GM21528 (cell line): ENCODE data around the gene MINDY3.
"Not testable (repeated sequence)": the region's sequence is repeated elsewhere in the genome, so short reads cannot be mapped to it uniquely, and the experiment has no call there.

Experiments used
- ATAC-seq: cut with Tn5 transposase; IDR thresholded peaks from one replicate; pipeline ENCODE4 v1.9.1; 2021; ENCODE audit warnings: mild to moderate bottlenecking, moderate library complexity; ENCODE audit not compliant: unreplicated experiment, low FRiP score

MINDY3 gene

DNA sequence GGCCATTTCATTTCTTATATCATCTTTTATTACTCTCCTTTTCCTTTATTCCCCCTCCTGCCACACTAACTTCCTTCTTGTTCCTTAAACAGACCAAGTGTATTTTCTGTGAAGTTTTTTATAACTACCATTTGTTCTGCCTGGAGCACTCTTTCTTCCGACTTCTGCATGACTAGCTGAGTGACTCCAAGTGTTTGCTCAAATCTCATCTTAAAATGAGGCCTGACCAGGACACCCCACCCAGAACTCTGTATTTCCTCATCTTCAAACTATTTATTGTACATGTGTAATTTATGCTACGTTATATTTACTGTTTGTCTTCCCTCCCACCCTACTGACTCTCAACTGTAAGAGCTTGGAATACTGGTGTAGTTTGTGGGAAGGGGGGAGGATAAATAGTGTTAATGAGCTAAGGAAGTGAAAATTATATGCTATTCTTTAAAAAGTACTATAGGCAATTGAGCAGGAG lies 3.2 kb downstream of the MINDY3 start:
- no peak for ATAC-seq

DNA sequence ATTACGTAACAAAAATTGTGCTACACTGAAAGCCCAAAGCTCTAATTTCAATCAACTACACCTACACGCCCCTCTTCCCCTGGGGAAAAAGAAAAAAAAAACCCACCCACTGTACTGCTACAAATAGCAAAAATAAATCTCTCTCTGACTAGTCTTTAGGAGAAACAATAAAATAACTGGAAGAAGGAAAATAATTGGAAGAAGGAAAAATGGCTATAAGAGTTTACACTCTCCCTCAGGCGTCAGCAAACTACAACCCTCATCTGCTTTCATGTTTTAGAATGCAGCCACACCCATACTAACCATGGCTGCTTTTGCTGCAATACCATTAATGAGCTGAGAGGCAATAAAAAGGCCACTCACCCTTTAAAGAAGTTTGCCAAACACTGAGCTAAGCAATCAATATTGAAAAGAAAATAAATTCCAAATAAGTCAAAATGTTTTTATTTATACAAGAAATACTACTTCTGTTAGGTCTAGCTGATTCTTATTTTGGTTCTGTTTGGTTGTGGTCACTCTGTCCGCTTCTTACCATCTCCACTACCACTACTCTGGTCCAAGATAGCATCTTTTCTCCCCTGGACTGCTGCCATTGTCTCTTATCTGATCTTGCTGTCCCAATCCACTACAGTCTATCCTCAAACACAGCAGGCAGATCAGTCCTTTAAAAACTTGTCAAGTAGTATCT lies 3.8 kb downstream of the MINDY3 start:
- no peak for ATAC-seq

DNA sequence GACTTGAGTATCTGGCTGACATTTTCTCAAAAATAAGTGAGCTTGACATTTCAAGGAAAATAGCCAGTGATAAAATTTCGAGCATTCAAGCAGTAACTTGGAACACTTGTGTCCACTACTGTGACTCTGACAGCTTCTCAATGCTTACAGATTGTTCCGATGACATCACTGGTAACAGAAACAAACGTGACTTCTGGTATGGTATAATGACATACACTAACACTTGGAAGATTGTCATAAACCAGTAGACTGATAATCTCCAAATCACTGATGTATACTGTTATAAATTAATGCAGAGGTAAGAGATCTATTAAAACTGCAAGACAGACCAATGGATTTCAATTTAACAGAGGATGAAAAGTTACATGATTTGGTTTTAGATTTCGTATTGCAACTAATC lies 6.5 kb downstream of the MINDY3 start:
- no peak for ATAC-seq

DNA sequence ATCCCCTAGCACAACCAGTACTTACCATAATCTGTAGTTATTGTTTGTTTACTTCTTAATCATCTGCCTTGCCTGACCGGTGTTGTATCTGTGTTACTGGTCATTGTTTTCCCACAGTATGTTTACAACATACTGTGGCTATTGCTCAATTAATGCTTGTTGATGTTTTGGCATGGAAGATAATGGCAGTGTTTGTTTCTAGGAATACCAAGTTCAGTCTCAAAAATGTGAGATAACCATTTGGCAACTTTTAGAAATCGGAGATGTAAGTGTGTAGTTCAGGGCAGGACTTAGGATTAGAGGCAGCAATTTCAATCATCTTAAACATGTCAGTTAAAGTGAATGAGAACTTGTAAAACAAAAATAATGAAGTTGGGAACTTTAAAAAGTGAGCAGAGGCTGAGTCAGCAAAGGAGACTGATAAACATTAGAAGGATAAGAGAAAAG lies 8.2 kb downstream of the MINDY3 start:
- ATAC-seq = no peak

DNA sequence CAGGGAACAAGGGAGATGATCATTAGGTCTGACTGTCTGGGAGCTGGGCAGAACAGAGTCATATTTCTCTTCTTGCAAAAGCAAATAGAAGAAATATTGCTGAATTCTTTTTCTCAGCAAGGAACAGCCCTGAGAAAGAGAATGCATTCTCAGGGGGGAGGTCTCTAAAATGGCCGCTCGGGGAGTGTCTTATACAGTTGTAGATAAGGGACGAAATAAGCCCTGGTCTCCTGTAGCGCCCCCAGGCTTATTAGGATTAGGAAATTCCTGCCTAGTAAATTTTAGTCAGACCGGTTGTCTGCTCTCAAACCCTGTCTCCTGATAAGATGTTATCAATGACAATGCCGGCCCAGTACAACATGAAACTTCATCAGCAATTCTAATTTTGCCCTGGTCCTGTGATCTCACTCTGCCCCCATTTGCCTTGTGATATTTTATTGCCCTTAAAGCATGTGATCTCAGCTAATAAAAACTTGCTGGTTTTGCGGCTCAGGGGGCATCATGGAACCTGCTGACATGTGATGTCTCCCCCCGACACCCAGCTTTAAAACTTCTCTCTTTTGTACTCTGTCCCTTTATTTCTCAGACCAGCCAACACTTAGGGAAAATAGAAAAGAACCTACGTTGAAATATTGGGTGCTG lies 9.8 kb downstream of the MINDY3 start:
- ATAC-seq = not testable (repeated sequence)

DNA sequence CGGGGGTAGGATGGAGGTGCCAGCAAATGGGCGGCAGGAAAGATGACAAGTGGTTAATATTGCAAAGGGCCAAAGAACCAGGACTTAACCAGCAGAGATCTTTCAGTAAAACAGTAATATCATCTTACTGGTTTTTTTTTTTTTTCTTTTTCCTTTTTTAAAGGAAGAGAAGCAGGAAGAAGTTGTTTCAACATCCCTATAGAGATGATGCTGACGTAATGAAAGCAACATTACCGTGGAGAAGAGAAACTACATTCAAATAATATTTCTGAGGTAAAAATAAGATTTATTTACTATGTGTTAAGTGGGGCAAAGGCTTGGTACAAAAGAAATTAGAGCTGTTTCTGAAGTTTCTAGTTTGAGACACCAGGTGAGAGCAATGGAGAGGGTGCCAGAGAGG lies 11.0 kb downstream of the MINDY3 start:
- no peak for ATAC-seq

DNA sequence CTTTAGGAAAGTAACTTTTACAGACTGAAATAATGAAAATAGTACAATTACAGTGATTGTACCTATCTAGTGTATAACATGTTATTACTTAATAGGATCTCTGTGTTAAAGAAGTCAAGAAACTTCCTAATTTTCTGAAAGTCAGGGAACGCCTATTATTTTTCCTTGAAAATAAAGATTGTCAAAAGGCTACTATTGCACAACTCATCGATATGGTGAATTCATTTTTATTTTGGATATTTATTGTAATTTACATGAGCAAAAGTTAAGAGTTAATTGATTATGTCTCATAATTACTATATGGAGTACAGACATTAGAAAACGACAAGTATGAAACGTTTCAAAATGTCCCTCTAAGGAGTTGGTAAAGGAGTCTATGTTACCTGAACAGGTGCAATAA lies 12.8 kb downstream of the MINDY3 start:
- ATAC-seq = no peak

DNA sequence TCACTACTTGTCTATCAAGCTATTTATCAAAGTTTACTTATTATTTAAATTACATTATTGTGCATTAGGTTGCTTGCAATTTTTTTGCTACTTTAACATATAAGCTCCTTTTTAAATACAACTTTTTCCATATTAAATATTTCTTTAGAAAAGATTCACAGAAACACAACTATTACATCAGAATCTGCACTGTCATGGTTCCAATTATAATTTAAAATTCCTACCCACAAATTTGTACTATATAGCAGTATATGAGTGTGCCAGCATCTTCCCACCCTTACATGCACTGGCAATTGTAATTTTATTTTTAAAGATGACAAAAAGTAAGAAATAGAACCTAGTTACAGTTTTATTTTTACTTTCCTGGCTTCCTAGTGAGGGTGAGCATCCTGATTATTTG lies 15.8 kb downstream of the MINDY3 start:
- no peak for ATAC-seq

DNA sequence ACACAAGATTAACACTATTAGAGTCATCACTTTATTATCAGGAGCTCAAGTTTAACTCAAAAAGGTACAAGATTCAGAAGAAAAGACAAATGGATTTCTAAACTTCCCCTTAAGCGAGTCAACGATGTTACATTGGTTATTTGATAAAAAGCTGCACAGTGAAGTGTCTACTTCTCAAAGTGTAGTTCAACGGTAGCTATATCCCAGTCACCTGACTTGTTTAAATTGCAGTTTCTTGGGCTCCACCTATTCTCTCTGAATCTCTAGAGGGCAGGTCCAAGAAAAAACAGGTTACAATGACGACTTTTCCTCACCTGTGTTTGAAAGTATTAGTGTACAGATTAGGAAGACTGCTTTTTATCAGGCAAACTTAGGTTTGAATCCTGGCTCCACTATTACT lies 16.6 kb downstream of the MINDY3 start:
- no peak for ATAC-seq

DNA sequence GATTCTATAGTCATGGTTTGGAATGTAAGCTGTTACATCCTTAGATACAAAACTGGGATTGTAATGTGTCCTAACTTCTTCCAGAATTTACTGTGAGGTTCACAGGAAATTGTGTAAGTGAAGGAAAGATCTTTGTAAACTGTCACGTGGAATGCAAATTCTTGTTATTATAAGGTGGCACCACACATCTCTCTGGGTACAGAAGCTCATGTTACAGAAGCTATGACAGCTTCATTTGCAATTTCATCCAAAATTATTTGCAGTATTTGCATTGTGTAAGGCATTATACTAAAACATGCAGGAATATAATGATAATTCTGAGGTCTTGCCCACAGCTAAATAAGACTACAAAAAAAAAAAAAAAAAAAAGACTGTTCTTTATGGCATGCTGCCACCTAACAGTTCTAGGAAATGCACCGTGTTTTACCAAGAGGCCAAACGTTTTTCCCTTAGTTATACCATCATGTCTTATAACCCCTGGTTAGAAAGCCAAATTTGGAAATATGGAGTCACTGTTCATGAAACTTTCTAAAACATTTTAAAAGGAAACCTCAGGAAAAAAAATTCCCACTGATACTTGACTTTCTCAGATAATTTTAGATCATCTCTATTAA lies 17.6 kb downstream of the MINDY3 start:
- ATAC-seq = no peak

DNA sequence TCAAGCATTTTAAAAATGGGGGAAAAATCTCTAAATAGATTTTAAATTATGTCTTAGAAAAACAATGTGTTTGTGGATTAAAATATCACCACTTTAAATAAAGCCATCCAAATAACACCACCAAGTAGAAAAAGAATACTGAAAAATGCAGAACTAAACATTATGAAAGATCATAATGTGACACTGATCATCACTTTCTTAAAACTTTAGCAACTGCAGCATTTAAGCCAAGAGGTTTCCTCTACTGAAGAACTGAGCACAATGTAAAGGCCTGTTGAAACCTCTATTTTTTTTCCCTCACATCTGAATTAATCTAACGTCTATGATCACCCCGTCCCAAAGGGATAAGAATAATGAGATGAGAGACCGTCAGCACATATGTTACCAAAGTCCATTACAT lies 18.6 kb downstream of the MINDY3 start:
- no peak for ATAC-seq

DNA sequence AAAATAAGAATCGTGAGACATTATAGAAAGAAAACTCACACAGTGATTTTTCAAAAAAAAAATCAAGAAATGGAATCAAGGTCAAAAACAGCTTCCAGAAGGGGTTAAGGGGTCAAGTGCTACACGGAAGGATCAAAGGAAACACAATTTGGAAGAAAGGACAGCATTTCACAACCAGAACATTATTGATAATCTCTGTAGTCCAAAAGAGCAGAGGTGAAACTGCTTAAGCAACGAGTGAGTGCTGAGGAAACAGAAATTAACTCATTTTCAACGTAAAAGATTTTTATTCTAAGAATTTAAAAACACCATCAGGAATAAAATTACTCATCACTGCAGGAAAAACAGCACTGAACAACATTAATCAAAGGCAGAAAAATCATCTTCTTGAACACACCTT lies 23.5 kb downstream of the MINDY3 start:
- ATAC-seq = no peak

DNA sequence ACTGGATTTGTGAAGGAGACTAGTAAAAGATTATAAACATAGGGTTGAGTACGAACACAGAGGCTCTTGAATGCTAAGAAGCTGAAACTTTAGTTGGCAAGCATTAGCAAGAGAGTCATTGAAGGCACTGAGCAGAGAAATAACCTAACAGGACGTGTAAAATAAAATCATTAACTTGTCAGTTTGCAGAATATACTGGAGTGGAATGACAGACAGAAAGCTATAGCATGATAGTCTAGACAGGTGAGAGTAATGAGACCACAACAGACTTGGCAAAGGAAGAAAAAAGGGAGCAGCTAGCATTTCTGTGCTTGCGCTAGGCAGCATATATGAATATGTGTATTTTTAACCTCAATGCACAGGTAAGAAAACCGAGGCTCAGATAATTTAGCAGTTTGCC lies 30.8 kb downstream of the MINDY3 start:
- no peak for ATAC-seq

DNA sequence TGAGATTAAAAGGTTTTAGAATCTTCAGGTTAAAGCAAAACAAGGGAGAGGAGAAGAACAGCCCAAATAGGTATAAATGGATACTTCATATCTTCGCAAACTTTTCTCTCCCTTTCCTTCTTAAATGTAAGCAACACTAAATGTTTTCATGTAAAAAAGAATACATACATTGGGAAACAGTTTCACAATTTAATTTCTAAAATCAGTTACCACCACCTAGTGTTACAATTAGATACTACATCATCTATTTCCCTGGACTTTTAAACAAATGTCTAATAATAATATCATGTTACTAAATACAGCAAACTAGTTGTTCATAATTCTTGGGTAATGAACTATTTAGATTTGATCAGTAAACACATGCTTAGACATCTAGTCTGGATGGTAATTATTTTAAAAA lies 35.8 kb downstream of the MINDY3 start:
- no peak for ATAC-seq

DNA sequence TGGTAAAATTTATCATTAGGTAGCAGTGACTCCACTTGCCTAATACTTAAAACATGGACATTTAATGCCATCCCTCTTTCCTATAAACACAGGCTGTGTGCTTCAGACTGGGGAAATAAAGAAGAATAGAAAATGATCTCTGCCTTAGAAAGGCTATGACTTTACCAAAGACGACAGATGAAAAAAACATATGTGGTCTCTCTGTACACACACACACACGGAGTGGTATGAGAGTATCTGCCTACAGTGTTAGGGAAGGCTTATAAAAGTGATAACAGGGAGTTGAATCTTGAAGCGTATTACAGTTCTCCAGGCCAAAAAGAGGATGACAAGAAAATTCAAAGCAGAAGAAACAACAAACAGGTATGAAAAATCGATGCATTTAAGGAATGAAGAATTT lies 38.2 kb downstream of the MINDY3 start:
- ATAC-seq = no peak

DNA sequence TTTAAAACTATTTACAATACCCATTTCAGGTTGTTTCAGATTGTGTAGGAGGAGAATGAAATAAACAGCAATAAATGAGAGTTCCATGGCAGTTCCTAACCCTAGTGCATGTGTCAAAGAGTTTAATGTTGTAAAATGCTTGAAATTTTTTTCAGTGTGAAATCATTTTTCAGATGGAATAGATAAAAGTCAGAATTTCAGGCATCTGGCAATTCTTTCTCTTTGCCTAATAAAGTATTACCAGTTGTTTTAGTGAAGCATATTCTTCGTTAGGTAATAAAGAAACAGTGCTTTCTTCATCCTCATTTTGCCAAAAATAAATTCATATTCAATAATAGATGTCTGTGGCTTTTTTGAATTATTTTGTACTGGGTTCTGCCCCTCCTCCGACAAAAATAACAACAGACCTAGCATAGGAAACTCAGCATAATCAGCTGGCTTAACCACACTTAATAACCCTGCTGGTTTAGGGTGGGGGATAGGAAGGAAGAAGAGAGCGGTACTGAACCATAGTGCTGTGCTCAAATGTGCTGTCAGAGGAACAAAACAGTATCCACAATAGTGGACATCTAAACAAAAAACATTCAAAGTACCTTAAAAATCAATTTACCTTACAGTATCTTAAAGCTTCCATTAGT lies 39.1 kb downstream of the MINDY3 start:
- ATAC-seq = no peak

DNA sequence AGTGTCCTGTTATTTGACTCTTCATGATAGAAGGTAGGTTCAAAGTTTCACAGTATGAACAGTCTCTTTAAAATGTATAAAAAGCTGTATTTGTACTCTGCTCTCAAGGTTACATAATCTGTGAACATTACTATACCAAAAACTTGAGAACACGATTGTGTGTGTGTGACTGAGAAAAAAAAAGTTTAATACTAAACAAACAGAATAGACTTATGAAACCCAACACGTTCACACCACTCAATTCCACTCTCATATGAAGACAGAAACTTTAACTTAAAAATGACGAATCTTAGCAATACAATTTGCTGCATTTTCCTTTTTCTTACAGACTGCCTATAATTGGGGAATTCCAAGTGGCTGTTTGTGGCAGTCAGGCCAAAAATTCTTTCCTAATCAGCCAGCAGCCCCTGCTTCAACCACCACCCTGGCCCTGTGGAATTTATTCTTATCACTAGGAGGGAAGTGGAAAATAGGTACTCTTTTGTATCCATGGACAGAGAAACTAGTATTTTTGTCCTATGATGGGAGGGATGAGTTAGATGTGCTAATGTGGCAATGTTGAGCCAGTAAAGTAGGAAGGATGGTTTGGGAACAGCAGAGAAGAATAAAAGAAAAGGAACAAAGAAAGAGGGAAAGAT lies 42.8 kb downstream of the MINDY3 start:
- no peak for ATAC-seq

DNA sequence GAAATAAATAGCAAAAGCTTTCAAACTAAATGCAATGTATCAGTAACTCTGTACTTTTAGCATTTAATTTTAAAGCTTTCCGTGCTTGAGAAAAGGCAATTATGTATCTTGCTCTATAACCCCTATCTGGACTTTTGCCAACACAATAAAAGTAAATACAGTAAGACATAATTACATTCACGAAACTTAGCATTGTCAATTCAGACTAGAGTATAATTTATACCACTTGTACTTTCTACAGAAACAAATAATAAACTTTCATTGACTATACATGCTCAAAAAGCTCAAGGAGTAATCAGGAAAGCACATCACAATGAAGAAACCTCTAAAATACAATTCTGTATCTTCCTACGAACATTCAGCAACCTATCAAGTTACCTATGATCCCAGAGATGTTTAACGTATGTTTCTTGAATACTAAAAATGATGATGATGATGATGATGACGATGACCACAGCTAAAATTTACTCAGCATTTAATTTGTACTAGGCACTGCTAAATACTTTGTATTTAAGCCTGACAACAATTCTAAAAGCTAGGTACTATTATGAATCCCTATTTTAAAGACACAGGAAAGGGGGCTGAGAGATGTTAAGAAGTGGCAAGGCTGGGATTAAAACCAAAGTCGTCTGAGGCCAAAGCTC lies 44.9 kb downstream of the MINDY3 start:
- no peak for ATAC-seq

DNA sequence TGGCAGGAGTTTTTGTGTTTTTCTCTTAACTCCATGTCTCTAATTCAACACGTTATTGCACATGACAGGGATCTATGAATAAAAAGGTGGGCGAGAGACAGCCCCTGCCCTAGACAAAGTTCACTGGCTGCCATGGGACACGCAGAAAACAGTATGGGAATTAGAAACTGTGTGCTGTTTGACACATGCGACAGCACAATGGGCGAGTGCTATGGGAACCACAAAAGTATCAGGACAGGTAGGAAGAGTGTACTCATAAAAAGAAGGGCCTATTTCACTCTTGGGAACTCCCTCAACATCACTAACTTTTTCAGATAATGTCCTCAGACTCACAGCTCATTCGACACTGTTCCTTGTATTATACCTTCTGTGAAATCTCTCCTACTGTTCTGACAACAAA lies 45.7 kb downstream of the MINDY3 start:
- no peak for ATAC-seq

DNA sequence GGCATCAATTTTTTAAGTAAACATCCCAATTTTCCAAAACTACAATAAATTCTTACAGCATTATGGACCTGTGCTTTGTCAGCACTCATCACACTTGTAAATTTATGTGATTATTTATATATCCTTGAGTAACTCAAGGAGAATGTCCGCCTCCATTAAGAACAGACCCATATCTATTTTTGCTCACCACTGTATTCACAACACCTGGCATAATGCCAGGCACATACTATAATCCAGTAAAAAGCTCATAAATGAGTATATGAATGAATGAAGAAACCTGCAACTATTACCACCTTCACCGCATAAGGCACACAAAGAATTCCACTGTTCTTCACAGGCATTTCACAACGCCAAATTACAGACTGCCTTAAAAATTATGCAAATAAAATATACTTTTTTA lies 46.9 kb downstream of the MINDY3 start:
- no peak for ATAC-seq

DNA sequence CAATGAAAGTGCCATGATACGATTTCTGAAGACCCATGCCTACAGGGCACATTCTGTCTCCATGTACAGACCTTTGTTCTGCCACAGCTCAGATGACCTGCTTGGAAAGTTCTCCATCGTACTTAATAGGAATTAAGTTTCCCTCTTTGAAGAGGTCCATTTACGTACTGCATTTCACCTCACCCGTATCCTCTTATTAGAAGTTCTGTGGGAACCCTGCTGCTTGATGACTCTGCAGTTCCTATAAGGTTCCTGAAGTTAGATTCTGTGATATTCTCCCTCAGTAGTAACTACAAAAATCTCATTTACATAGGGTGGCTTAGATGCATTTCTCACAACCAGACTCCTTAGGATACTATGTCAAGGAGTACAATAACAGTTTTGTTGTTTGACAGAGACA lies 50.9 kb downstream of the MINDY3 start:
- no peak for ATAC-seq
